ENCODE results near the gene BUB1B. TPM values are rescaled to one million over a fixed set of nuclear protein-coding genes. Genes with fewer than 3 reads are reported as not detected.

Gene BUB1B
- total RNA-seq, 1 donor from 2014 or later, result 15.2 TPM

- no peak for DNase-seq (ENCODE audit: extremely low read depth, low read depth, low spot score)
Measured at GRCh38 chr15:40270246-40270995, 109.6 kb downstream of the BUB1B start.

Other genes with a start within 250 kb of the BUB1B start
- gene GPR176, start 240.8 kb upstream of the BUB1B start, total RNA-seq, result 24.0 and 26.5 TPM in 2 replicates
- 52.2 and 72.9 TPM in 2 replicates for gene EIF2AK4, start 227.0 kb upstream of the BUB1B start, total RNA-seq
- gene SRP14, start 121.9 kb upstream of the BUB1B start, total RNA-seq, result 383 and 571 TPM in 2 replicates
- gene BMF, start 52.2 kb upstream of the BUB1B start, total RNA-seq, result 13.0 and 48.1 TPM in 2 replicates
- not detected in 2 replicates for gene PAK6, start 78.0 kb downstream of the BUB1B start, total RNA-seq
- 0.18 TPM in 1 of 2 replicates, not detected in the other for gene ANKRD63, start 122.0 kb downstream of the BUB1B start, total RNA-seq
- gene PLCB2, start 146.9 kb downstream of the BUB1B start, total RNA-seq, result 3.0 and 5.1 TPM in 2 replicates
- gene INAFM2, start 162.6 kb downstream of the BUB1B start, total RNA-seq, result 13.5 and 20.7 TPM in 2 replicates
- gene CCDC9B, start 179.9 kb downstream of the BUB1B start, total RNA-seq, result 11.8 and 20.0 TPM in 2 replicates
- not detected in 2 replicates for gene PHGR1, start 190.0 kb downstream of the BUB1B start, total RNA-seq
- 3.9 TPM in 1 of 2 replicates, not detected in the other for gene DISP2, start 197.2 kb downstream of the BUB1B start, total RNA-seq
- gene KNSTRN, start 221.7 kb downstream of the BUB1B start, total RNA-seq, result 16.5 and 20.2 TPM in 2 replicates
- 50.6 and 54.8 TPM in 2 replicates for gene IVD, start 244.7 kb downstream of the BUB1B start, total RNA-seq

All from glomerular endothelial cell (primary cell).